SK-N-SH treated with all-trans-retinoic acid at 6 μM for 48 hours (cell line): Measurements from ENCODE around the gene CCR7.

ENCODE experiments used
- ATAC-seq: fragments of 200-7000 bp; cut with Tn5 transposase; 3 replicates; pipeline ENCODE4 v1.9.1; 2020; ENCODE audit warnings: mild to moderate bottlenecking, moderate library complexity
- ARNTL ChIP-seq: fragments of 450-650 bp; formaldehyde crosslinking; IDR thresholded peaks from 2 replicates; pipeline ENCODE4 v1.5.0; 2020; ENCODE audit warnings: low read depth, mild to moderate bottlenecking, moderate library complexity, borderline replicate concordance
- BACH2 ChIP-seq: fragments of 250-450 bp; sonication (Bioruptor Pico); IDR thresholded peaks from 2 replicates; pipeline ENCODE4 v1.9.0; 2021; ENCODE audit warnings: mild to moderate bottlenecking, borderline replicate concordance
- CSRNP3 ChIP-seq: fragments of 250-450 bp; sonication (Bioruptor Pico); IDR thresholded peaks from 2 replicates; pipeline ENCODE4 v1.5.1; 2021; ENCODE audit warnings: mild to moderate bottlenecking, moderate library complexity
- ESRRG ChIP-seq: fragments of 250-450 bp; sonication (Bioruptor Pico); IDR thresholded peaks from 2 replicates; pipeline ENCODE4 v1.6.1; 2021; ENCODE audit warnings: mild to moderate bottlenecking
- GLIS3 ChIP-seq: fragments of 250-450 bp; sonication (Bioruptor Pico); IDR thresholded peaks from 2 replicates; pipeline ENCODE4 v1.5.0; 2020; ENCODE audit warnings: mild to moderate bottlenecking, moderate library complexity
- ISL1 ChIP-seq: fragments of 250-450 bp; sonication (Bioruptor Pico); IDR thresholded peaks from 2 replicates; pipeline ENCODE4 v2.1.2; 2022; ENCODE audit warnings: mild to moderate bottlenecking, moderate library complexity
- OSR1 ChIP-seq: fragments of 250-450 bp; sonication (Bioruptor Pico); IDR thresholded peaks from 2 replicates; pipeline ENCODE4 v1.8.0; 2022; ENCODE audit warnings: moderate library complexity, mild to moderate bottlenecking, inconsistent platforms
- PATZ1 ChIP-seq: fragments of 250-450 bp; sonication (Bioruptor Pico); IDR thresholded peaks from 2 replicates; pipeline ENCODE4 v1.8.0; 2020; ENCODE audit warnings: mild to moderate bottlenecking, moderate library complexity, borderline replicate concordance
- POU6F1 ChIP-seq: fragments of 250-450 bp; sonication (Bioruptor Pico); IDR thresholded peaks from 2 replicates; pipeline ENCODE4 v1.8.0; 2021; ENCODE audit warnings: low read depth, mild to moderate bottlenecking, moderate library complexity, borderline replicate concordance
- RARB ChIP-seq: fragments of 250-450 bp; sonication (Bioruptor Pico); IDR thresholded peaks from 2 replicates; pipeline ENCODE4 v1.8.0; 2021; ENCODE audit warnings: mild to moderate bottlenecking, moderate library complexity
- SNAI2 ChIP-seq: fragments of 250-450 bp; sonication (Bioruptor Pico); IDR thresholded peaks from 2 replicates; pipeline ENCODE4 v1.5.0; 2020; ENCODE audit warnings: mild to moderate bottlenecking, moderate library complexity
- TCF4 ChIP-seq: fragments of 250-450 bp; sonication (Bioruptor Pico); IDR thresholded peaks from 2 replicates; pipeline ENCODE4 v1.8.0; 2021; ENCODE audit warnings: mild to moderate bottlenecking, moderate library complexity, borderline replicate concordance
- TOX ChIP-seq: fragments of 250-450 bp; sonication (Bioruptor Pico); IDR thresholded peaks from 2 replicates; pipeline ENCODE4 v1.8.0; 2021; ENCODE audit warnings: mild to moderate bottlenecking, moderate library complexity, borderline replicate concordance
- TSHZ2 ChIP-seq: fragments of 250-450 bp; sonication (Bioruptor Pico); IDR thresholded peaks from 2 replicates; pipeline ENCODE4 v1.5.0; 2020; ENCODE audit warnings: mild to moderate bottlenecking, moderate library complexity
- ZC3H10 ChIP-seq: fragments of 250-450 bp; sonication (Bioruptor Pico); IDR thresholded peaks from 2 replicates; pipeline ENCODE4 v1.5.1; 2021; ENCODE audit warnings: mild to moderate bottlenecking, moderate library complexity
- ZFP3 ChIP-seq: fragments of 250-450 bp; sonication (Bioruptor Pico); IDR thresholded peaks from 2 replicates; pipeline ENCODE4 v1.5.0; 2020; ENCODE audit warnings: mild to moderate bottlenecking, moderate library complexity
- ZFP30 ChIP-seq: fragments of 450-650 bp; formaldehyde crosslinking; IDR thresholded peaks from 2 replicates; pipeline ENCODE4 v1.5.0; 2022; ENCODE audit warnings: mild to moderate bottlenecking, moderate library complexity
- ZNF565 ChIP-seq: fragments of 450-650 bp; formaldehyde crosslinking; conservative IDR thresholded peaks from 2 replicates; pipeline ENCODE4 v1.5.0; 2020; ENCODE audit warnings: low read depth, mild to moderate bottlenecking, moderate library complexity
- ZNF70 ChIP-seq: fragments of 450-650 bp; formaldehyde crosslinking; IDR thresholded peaks from 2 replicates; pipeline ENCODE4 v1.5.0; 2020; ENCODE audit warnings: mild to moderate bottlenecking, moderate library complexity
- ZNF8 ChIP-seq: fragments of 450-650 bp; formaldehyde crosslinking; IDR thresholded peaks from 2 replicates; pipeline ENCODE4 v1.5.0; 2020; ENCODE audit warnings: mild to moderate bottlenecking, moderate library complexity

The CCR7 gene

GRCh38 chr17:40510328-40510648, 55.0 kb downstream of the CCR7 start:
- peak; percentile 77 for TF ChIP-seq ZFP3 (CRISPR knock-in tag)
- TF ChIP-seq POU6F1 (CRISPR knock-in tag), result no peak
- ATAC-seq, result peak; percentile 31; the same call in 2 of the 3 replicates

- no peak for ATAC-seq
- TF ChIP-seq GLIS3 (no peak), PATZ1 (CRISPR knock-in tag) (no peak), OSR1 (CRISPR knock-in tag) (no peak), POU6F1 (CRISPR knock-in tag) (no peak), RARB (no peak), ZC3H10 (CRISPR knock-in tag) (no peak), TCF4 (CRISPR knock-in tag) (no peak), TOX (CRISPR knock-in tag) (no peak), ARNTL (no peak), ZFP30 (CRISPR knock-in tag) (no peak), SNAI2 (CRISPR knock-in tag) (no peak), ESRRG (CRISPR knock-in tag) (no peak), ZNF70 (CRISPR knock-in tag) (no peak), ZNF8 (CRISPR knock-in tag) (no peak), ZFP3 (CRISPR knock-in tag) (no peak), ISL1 (no peak), TSHZ2 (CRISPR knock-in tag) (no peak), ZNF565 (no peak)
Observed at GRCh38 chr17:40509626-40510327, 55.5 kb downstream of the CCR7 start.

- TF ChIP-seq BACH2 (CRISPR knock-in tag), result no peak
- no peak for TF ChIP-seq ZC3H10 (CRISPR knock-in tag)
- no peak for TF ChIP-seq ZFP30 (CRISPR knock-in tag)
- no peak for TF ChIP-seq TCF4 (CRISPR knock-in tag)
- no peak for TF ChIP-seq TSHZ2 (CRISPR knock-in tag)
- TF ChIP-seq PATZ1 (CRISPR knock-in tag), result no peak
- TF ChIP-seq SNAI2 (CRISPR knock-in tag), result no peak
- TF ChIP-seq CSRNP3 (CRISPR knock-in tag), result no peak
- TF ChIP-seq GLIS3, result no peak
- ATAC-seq, result no peak
Observed at GRCh38 chr17:40506786-40507185, 58.5 kb downstream of the CCR7 start.
